Mucosa of rectum (tissue), 2 donors: ENCODE data around the gene NDUFB2.

Experiments
- H3K27ac ChIP-seq, 2 donors: one replicate each; pipeline ENCODE4 v1.7.0; 2013; ENCODE audit warnings: inconsistent platforms in 2 of 2, low read depth in 2 of 2, low read length in 2 of 2
- H3K27me3 ChIP-seq, 2 donors: one replicate each; pipeline ENCODE4 v1.7.0; 2013; ENCODE audit warnings: low read length in 2 of 2; ENCODE audit not compliant: control insufficient read depth in 2 of 2, insufficient read depth in 2 of 2
- H3K36me3 ChIP-seq, 2 donors: one replicate each; pipeline ENCODE4 v1.7.0; 2013; ENCODE audit warnings: low read length in 2 of 2; ENCODE audit not compliant: control insufficient read depth in 2 of 2, insufficient read depth in 2 of 2
- H3K4me1 ChIP-seq, 2 donors: one replicate each; pipeline ENCODE4 v1.7.0; 2013; ENCODE audit warnings: low read length in 2 of 2, mild to moderate bottlenecking in 1 of 2; ENCODE audit not compliant: control insufficient read depth in 2 of 2, insufficient read depth in 2 of 2
- H3K4me3 ChIP-seq, 2 donors: one replicate each; pipeline ENCODE4 v1.7.0; 2013; ENCODE audit warnings: low read length in 2 of 2
- H3K9ac ChIP-seq, 2 donors: one replicate each; pipeline ENCODE4 v1.7.0; 2013; ENCODE audit warnings: low read length in 2 of 2, low read depth in 1 of 2, mild to moderate bottlenecking in 1 of 2
- H3K9me3 ChIP-seq, 2 donors: one replicate each; pipeline ENCODE4 v1.7.0; 2013; ENCODE audit warnings: low read length in 2 of 2; ENCODE audit not compliant: control insufficient read depth in 2 of 2
- donor health status: healthy.
- donor health status: Normal muscosa, but diverticular disease.

The NDUFB2 gene

DNA sequence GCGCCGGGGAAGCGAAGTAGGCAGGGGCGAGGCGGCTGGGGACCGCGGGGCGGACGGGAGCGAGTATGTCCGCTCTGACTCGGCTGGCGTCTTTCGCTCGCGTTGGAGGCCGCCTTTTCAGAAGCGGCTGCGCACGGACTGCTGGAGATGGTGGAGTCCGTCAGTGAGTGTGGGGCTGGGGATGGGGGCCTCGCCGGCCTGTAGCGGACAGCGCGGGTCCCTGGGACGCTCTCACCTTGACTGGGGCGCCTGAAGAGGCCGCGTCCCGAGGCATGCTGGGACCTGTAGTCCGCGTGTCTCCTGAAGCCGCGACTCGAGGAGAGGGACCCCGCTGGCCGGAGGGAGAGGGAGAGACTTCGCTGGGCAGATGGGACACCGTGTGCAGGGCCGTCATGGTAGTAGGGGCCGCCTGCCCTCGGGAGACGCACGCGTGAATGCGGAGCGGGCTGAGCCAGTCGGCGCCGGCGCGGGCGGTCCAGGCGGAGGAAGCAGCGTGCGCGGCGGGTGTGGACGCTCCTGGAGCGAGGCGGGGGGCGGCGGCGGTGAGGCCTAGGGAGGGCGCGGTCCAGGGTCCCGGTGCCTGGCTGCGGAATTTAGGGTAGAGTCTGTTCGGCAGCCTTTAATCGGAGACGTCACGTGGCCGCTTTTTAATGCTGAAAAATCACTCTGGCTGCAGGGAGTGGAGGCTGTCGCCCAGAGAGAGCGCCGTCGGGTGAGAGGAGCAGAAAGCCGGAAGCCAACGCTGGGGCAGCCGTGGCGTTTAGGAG is at the start of gene NDUFB2:
TSS of gene NDUFB2 (plus strand) at position 29 of the 767 bp plus-strand sequence. CDS start at position 66, 37 bp downstream.
- no peaks in the 10 kb centered on the region for H3K27me3 ChIP-seq
- H3K9ac ChIP-seq = peak within 1 kb of the TSS; percentile 73 to 90
- no peaks in the 10 kb centered on the region for H3K9me3 ChIP-seq
- peak within 1 kb of the TSS; percentile 93 to 98 for H3K27ac ChIP-seq
- H3K36me3 ChIP-seq = peaks cover 3% of the 10 kb centered on the region in 2 donors
- peak within 1 kb of the TSS; percentile 88 to 91 for H3K4me3 ChIP-seq
- H3K4me1 ChIP-seq = peaks cover 12 to 14% of the 10 kb centered on the region in 2 donors

GRCh38 chr7:140646931-140647647 is 49.4 kb upstream of the NDUFB2 start:
- peaks cover 0 to 3% of the 10 kb centered on the region in 2 donors for H3K4me1 ChIP-seq
- H3K9me3 ChIP-seq = no peaks in the 10 kb centered on the region
- H3K27me3 ChIP-seq = no peaks in the 10 kb centered on the region
- H3K4me3 ChIP-seq = no peak overlapping the region
- H3K9ac ChIP-seq = no peak overlapping the region
- H3K36me3 ChIP-seq = no peaks in the 10 kb centered on the region
- H3K27ac ChIP-seq = no peak overlapping the region

- Histone ChIP-seq H3K27ac (no peak overlapping the region), H3K4me1 (peaks cover 4 to 7% of the 10 kb centered on the region in 2 donors), H3K36me3 (no peaks in the 10 kb centered on the region), H3K4me3 (no peak overlapping the region), H3K9ac (no peak overlapping the region), H3K27me3 (no peaks in the 10 kb centered on the region), H3K9me3 (no peaks in the 10 kb centered on the region)
Measured at GRCh38 chr7:140649556-140650205, 46.8 kb upstream of the NDUFB2 start.

DNA sequence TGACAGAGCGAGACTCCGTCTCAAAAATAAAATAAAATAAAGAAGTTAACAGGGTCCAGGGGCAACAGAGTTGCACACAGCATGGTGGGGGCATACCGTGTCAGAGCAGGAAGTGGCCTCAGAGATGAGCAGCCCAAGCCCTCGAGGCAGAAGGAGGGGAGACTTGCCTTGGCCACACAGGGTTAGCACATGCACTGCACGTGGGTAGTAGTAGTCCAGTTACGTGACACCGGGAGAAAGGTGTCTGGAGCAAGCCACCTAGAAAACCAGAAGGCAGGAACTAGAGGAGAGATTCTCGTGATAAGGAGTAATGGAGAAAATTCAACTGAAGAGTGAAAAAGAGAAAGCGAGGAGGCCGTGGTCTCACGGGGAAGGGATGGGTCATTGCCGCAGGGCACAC is 46.1 kb upstream of the NDUFB2 start:
- peaks cover 4 to 7% of the 10 kb centered on the region in 2 donors for H3K4me1 ChIP-seq
- H3K9ac ChIP-seq = no peak overlapping the region
- H3K36me3 ChIP-seq = no peaks in the 10 kb centered on the region
- H3K27me3 ChIP-seq = no peaks in the 10 kb centered on the region
- H3K9me3 ChIP-seq = no peaks in the 10 kb centered on the region
- H3K4me3 ChIP-seq = no peak overlapping the region
- no peak overlapping the region for H3K27ac ChIP-seq

DNA sequence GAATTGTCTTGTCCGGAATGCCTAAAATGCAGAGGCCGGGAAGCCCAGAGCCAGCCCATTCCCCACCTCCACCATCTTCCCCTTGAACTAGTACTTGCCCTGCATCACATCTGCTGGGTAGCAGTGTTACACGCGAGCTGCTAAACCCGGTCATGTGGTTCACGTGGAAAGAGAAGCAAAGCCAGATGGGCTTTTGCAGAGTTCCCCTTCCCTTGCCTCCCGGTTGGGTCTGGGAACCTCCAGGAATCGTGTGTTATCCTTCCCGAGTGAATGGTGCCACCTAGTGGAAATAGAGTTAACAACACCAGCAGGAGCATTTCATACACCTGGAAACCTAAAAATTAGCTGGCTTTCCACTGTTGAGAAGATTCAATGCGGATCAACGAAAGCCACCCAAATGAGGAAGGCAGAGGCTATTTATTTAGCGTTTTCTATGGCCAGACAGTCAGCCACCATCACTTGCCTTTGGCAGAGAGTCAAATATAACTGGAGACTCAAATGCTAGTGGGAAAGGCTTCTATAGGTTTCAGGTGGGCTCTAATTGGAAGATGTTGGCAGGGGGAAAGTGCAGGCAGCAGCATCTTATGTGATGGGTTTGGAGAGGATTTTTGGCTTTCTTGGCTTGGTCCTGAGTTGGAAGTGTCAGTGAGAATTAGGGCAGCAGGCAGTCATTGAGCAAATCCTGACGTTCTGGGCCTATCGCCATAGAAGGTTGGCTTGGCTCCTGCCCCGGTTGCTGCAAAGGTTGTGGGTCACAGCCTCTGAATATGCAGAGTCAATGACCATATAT is 43.0 kb upstream of the NDUFB2 start:
- no peaks in the 10 kb centered on the region for H3K27me3 ChIP-seq
- H3K9me3 ChIP-seq = no peaks in the 10 kb centered on the region
- peak overlapping the region in 1 of 2 donors; percentile 23 for H3K9ac ChIP-seq
- no peak overlapping the region for H3K4me3 ChIP-seq
- H3K4me1 ChIP-seq = peaks cover 17 to 22% of the 10 kb centered on the region in 2 donors
- H3K36me3 ChIP-seq = no peaks in the 10 kb centered on the region
- H3K27ac ChIP-seq = no peak overlapping the region

DNA sequence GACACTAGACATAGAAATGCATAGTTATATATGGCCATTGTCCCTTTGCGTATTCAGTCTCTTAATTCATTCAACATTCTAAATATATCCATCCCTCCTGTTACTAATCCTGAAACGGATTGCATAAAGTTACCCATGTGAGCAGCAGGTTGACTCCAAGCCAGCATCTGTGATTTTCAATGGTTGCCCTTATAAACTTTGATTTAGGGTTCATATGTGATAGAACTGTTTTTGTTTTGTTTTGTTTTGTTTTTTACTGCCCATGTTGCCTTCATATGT is 42.5 kb upstream of the NDUFB2 start:
- Histone ChIP-seq H3K9ac (no peak overlapping the region), H3K36me3 (no peaks in the 10 kb centered on the region), H3K27me3 (no peaks in the 10 kb centered on the region), H3K27ac (no peak overlapping the region), H3K4me3 (no peak overlapping the region), H3K9me3 (no peaks in the 10 kb centered on the region), H3K4me1 (peaks cover 17 to 22% of the 10 kb centered on the region in 2 donors)

DNA sequence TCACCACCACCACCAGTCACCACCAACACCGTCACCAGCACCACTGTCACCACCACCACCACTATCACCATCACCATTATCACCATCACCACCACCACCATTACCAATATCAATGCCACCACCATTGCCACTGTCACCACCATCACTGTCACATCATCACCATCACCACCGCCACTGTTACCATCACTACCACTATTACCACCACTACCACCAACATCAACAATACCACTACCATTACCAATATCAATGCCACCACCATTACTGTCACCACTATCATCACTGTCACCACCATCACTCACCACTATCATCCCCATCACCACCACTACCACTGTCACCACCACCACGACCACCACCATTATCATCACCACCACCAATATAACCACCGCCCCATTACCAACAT is 41.8 kb upstream of the NDUFB2 start:
- Histone ChIP-seq H3K27ac (no peak overlapping the region), H3K9ac (no peak overlapping the region), H3K27me3 (no peaks in the 10 kb centered on the region), H3K36me3 (no peaks in the 10 kb centered on the region), H3K4me1 (peaks cover 17 to 22% of the 10 kb centered on the region in 2 donors), H3K4me3 (no peak overlapping the region), H3K9me3 (no peaks in the 10 kb centered on the region)

GRCh38 chr7:140655511-140656408 is 40.7 kb upstream of the NDUFB2 start:
- peak overlapping the region; percentile 43 to 64 for H3K4me3 ChIP-seq

More at GRCh38 chr7:140655511-140656408, 40.7 kb upstream of the NDUFB2 start:
- Histone ChIP-seq H3K9me3 (no peaks in the 10 kb centered on the region), H3K4me1 (peaks cover 17 to 22% of the 10 kb centered on the region in 2 donors), H3K36me3 (no peaks in the 10 kb centered on the region), H3K27me3 (no peaks in the 10 kb centered on the region), H3K9ac (peak overlapping the region in 1 of 2 donors; percentile 52), H3K27ac (peak overlapping the region; percentile 78)
